Glomerular visceral epithelial cell (primary cell): Measurements from ENCODE around the gene AGR3.
"Not testable (repeated sequence)": the region's sequence is repeated elsewhere in the genome, so short reads cannot be mapped to it uniquely, and the experiment has no call there.

Experiments used
- DNase-seq: peaks from one replicate; pipeline ENCODE4 v3.0.0-alpha.2; 2016; ENCODE audit errors: extremely low spot score

The AGR3 gene

GRCh38 chr7:16891338-16891737 is 9.6 kb upstream of the AGR3 start:
- DNase-seq: peak; percentile 54

- no peak for DNase-seq
Measured at GRCh38 chr7:16889851-16890415, 8.2 kb upstream of the AGR3 start.

GRCh38 chr7:16889305-16889704 is 7.5 kb upstream of the AGR3 start:
- DNase-seq: no peak

GRCh38 chr7:16883918-16884317 is 2.1 kb upstream of the AGR3 start:
- DNase-seq: no peak

- DNase-seq: no peak
Measured at GRCh38 chr7:16880554-16880953, 1.2 kb downstream of the AGR3 start.

- no peak for DNase-seq
Measured at GRCh38 chr7:16879181-16879580, 2.6 kb downstream of the AGR3 start.

GRCh38 chr7:16875861-16876260 is 5.9 kb downstream of the AGR3 start:
- no peak for DNase-seq

- DNase-seq: no peak
Measured at GRCh38 chr7:16874066-16874465, 7.7 kb downstream of the AGR3 start.

- no peak for DNase-seq
Measured at GRCh38 chr7:16867328-16867727, 14.5 kb downstream of the AGR3 start.

GRCh38 chr7:16853189-16853588 is 28.6 kb downstream of the AGR3 start:
- not testable (repeated sequence) for DNase-seq

GRCh38 chr7:16851829-16852228 is 30.0 kb downstream of the AGR3 start:
- DNase-seq: no peak

- DNase-seq: no peak
Measured at GRCh38 chr7:16850614-16851466, 30.9 kb downstream of the AGR3 start.

- DNase-seq: no peak
Measured at GRCh38 chr7:16849296-16850148, 32.3 kb downstream of the AGR3 start.

GRCh38 chr7:16847381-16847860 is 34.4 kb downstream of the AGR3 start:
- DNase-seq: peak; percentile 38

- no peak for DNase-seq
Measured at GRCh38 chr7:16846601-16847165, 35.1 kb downstream of the AGR3 start.

- DNase-seq: no peak
Measured at GRCh38 chr7:16845746-16846145, 36.0 kb downstream of the AGR3 start.

- DNase-seq: peak; percentile 2
Measured at GRCh38 chr7:16841681-16842080, 40.1 kb downstream of the AGR3 start.

- DNase-seq: no peak
Measured at GRCh38 chr7:16840094-16840493, 41.7 kb downstream of the AGR3 start.

GRCh38 chr7:16839646-16840045 is 42.1 kb downstream of the AGR3 start:
- DNase-seq: no peak

GRCh38 chr7:16838891-16839290 is 42.9 kb downstream of the AGR3 start:
- no peak for DNase-seq

GRCh38 chr7:16838386-16838785 is 43.4 kb downstream of the AGR3 start:
- DNase-seq: no peak

- no peak for DNase-seq
Measured at GRCh38 chr7:16836481-16836880, 45.3 kb downstream of the AGR3 start.
